GM12874 (cell line): ENCODE data around the gene SLC36A2.

Source experiments
- TF ChIP-seq, protein P1 (sequence below): IDR thresholded peaks from 2 replicates; pipeline ENCODE4 v1.5.1; 2011; ENCODE audit warnings: low read depth, mild to moderate bottlenecking, control low read depth, low read length, moderate library complexity; ENCODE audit not compliant: insufficient read depth

SLC36A2 gene

DNA sequence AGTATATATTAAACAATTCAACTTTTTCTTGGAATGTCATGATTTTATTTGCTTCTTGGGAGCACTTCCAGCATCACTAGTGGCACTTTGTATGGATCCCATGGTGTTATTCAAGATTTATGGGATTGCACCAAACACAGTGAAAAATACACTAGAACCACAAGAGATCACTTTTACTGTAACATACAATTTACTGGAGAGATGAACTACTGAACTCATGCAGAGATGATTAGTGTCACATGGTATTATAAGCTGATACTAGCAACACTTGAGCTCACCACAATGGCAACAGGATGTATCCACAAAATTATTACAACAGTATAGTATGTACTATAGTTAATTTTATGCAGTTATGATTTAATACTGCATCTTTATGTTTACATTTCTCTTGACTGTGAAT lies 16.3 kb upstream of the SLC36A2 start:
- TF ChIP-seq, protein P1, sequence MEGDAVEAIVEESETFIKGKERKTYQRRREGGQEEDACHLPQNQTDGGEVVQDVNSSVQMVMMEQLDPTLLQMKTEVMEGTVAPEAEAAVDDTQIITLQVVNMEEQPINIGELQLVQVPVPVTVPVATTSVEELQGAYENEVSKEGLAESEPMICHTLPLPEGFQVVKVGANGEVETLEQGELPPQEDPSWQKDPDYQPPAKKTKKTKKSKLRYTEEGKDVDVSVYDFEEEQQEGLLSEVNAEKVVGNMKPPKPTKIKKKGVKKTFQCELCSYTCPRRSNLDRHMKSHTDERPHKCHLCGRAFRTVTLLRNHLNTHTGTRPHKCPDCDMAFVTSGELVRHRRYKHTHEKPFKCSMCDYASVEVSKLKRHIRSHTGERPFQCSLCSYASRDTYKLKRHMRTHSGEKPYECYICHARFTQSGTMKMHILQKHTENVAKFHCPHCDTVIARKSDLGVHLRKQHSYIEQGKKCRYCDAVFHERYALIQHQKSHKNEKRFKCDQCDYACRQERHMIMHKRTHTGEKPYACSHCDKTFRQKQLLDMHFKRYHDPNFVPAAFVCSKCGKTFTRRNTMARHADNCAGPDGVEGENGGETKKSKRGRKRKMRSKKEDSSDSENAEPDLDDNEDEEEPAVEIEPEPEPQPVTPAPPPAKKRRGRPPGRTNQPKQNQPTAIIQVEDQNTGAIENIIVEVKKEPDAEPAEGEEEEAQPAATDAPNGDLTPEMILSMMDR: no peak

DNA sequence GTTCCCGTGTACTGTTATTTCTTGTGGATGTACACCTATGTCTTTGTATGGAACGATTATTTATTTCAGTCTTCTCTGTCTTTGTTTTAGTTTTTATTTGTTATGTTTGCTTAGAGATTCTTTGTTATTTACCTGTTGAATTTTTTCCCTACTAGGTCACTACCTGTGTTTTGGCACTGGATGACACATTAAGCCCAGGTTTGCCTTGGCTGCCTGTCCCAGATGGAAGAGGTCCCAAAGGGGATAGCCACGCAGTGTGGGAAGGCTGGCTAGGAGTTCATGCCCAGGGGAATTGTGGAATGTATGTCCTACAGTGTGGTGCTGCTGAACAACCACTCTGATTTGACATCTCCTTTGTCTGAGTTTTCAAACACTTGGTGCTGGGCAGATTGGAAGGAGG lies 15.6 kb upstream of the SLC36A2 start:
- TF ChIP-seq, protein P1: no peak

DNA sequence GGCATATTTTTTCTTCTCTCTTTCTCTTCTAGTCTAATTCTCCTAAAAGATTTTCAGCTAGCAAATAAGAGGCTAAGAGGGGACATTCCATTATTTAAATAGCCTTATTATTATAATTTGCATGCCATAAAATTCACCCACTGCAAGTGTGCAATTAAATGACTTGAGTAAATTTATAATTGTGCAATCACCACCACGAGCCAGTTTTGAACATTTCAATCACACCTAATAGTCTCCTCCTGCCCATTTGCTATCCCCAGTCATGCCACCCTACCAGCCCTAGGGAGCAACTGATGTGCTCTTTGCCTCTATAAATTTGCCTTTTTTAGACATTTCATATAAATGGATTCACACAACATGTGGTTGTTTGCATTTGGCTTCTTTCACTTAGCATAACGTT lies 12.0 kb upstream of the SLC36A2 start:
- TF ChIP-seq, protein P1: no peak

DNA sequence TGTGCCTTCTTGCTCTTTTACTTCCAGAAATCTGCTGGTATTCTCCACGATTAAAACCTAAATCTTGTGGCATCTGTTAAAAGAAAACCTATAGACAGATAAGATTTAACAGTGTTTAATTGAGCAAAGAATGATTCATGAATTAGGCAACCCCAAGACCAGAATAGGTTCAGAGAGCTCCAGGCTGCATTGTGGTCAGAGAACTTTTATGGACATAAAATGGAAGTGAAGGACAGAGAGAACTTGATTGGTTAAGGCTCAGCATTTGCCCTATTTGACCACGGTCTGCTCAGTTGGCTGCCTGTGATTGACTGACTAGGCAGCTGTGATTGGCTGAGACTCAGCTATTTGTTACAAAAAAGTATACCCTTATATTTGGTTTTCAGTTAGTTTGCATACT lies 10.4 kb upstream of the SLC36A2 start:
- TF ChIP-seq, protein P1: no peak

DNA sequence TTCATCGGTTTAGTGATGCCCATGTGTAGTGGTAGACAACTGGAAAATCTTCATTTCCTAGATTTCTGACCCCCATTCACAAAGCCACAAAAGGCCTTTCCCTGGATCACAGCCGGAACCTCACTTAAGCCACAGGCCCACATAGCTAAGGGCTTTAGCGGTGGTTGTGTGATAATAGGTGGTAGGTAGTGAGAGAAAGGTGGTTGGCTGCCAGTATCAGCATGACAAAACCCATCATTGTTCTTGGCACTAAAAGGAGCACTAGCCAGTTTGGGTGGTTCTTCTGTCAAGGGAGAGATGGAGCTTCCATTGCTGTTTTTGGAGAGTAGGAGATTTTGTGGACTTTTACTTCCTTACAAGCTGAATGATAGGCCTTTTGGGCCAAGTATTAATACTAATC lies 9.7 kb upstream of the SLC36A2 start:
- TF ChIP-seq, protein P1: no peak

DNA sequence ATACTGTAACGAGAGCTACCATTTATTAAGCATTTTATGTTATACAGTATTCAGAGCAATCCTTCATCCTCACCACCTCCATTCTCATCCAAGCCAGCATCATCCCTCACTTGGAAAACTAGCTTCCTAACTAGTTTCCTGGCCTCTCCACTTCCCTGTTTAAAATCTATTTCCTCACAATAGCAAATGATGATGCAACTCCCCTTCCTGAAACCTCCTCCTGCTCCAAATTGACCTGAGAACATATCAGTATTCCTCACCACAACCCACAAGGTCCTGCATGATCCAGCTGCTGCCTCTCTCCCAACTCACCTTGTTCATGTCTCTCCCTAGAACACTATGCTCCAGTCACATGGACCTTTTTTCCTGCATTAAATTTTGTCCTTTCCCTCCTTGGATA lies 4.3 kb upstream of the SLC36A2 start:
- TF ChIP-seq, protein P1: no peak

DNA sequence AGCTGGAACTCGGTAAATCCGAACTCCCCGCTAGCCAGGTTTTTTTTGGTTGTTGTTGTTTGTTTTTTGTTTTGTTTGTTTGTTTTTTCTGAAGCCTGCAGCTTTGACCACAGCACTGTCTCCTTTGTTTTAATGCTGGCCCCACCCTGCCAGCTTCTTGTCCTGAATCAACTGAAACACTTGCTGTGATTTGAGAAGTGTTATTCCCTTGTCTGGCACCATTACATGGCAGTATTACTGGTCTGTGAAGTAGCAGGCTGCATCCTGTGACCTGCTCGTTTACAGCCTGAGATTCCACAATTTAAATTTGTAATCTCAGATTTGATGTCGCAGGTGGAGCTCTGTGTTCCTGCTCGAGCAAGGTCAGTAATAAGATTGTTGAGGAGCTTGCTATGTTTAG lies 1.4 kb upstream of the SLC36A2 start:
- TF ChIP-seq, protein P1: no peak
